ENCODE results near the gene TXNRD1. TPM values are rescaled to one million over a fixed set of nuclear protein-coding genes. Genes with fewer than 3 reads are reported as not detected.

The TXNRD1 gene
- total and polyA plus RNA-seq, 2 of the 8 experiments (the other 6 are each of a cell fraction or from before 2014, with no cell fraction given), result 56.8 to 127 TPM

GRCh38 chr12:104180374-104180773, 35.2 kb upstream of the TXNRD1 start:
- ChIA-PET POLR2A (ENCODE audit: partially characterized antibody) (no interaction called here), CTCF (ENCODE audit: partially characterized antibody) (no interaction called here)
- DNase-seq (ENCODE audit: low read depth in 1 of 2, low spot score in 2 of 2) (no peak), FAIRE-seq (no peak)
- Histone ChIP-seq H4K8ac (ENCODE audit: extremely low read depth, insufficient read depth, low read length) (no peak overlapping the region), H3K9me3 (ENCODE audit: insufficient read depth in 2 of 2, low read depth in 1 of 2, low read length in 1 of 2) (no peaks in the 10 kb centered on the region), H4K5ac (ENCODE audit: insufficient read length, low read depth, low read length) (no peak overlapping the region), H4K91ac (replicated peaks; ENCODE audit: insufficient read length, low read length) (no peak overlapping the region), H3K27me3 (replicated peaks in 1 of 4; ENCODE audit: control insufficient read depth in 3 of 4, extremely low read depth in 1 of 4, insufficient read depth in 3 of 4, low read length in 3 of 4) (0 out of 7 replicates have a peak, but pooled peaks cover 0 to under 1% (median 0%) of the 10 kb centered on the region in 4 experiments), H3K23ac (ENCODE audit: insufficient read length) (no peak overlapping the region), H2BK12ac (ENCODE audit: low read depth, low read length) (no peak overlapping the region), H3K4ac (replicated peaks; ENCODE audit: insufficient read length, low read depth, low read length) (no peak overlapping the region), H2AK5ac (ENCODE audit: low read depth, low read length) (no peak overlapping the region), H4K20me1 (replicated peaks in 1 of 2; ENCODE audit: control insufficient read depth in 1 of 2, insufficient read depth in 2 of 2, low read length in 2 of 2) (no peaks in the 10 kb centered on the region), H3K79me1 (ENCODE audit: low read depth, low read length) (no peaks in the 10 kb centered on the region), H2BK5ac (ENCODE audit: low read depth, low read length) (no peak overlapping the region), H3K14ac (ENCODE audit: insufficient read length) (no peak overlapping the region), H3K4me3 (ENCODE audit: extremely low read depth in 1 of 4, insufficient read depth in 2 of 4, low read depth in 3 of 4, low read length in 4 of 4) (no peak overlapping the region), H3K18ac (ENCODE audit: extremely low read depth, low read length) (no peak overlapping the region), H3K4me2 (ENCODE audit: insufficient read depth in 1 of 2, low read depth in 2 of 2, low read length in 2 of 2) (no peak overlapping the region), H3K23me2 (ENCODE audit: low read depth, low read length) (no peaks in the 10 kb centered on the region), H2AFZ (ENCODE audit: low read length) (no peak overlapping the region; the same call in 1 of the 2 replicates), H2BK120ac (replicated peaks; ENCODE audit: low read depth, low read length) (no peak overlapping the region), H3K9ac (replicated peaks in 1 of 4; ENCODE audit: extremely low read depth in 1 of 4, low read depth in 3 of 4, low read length in 3 of 4) (no peak overlapping the region), H2BK15ac (ENCODE audit: low read length) (no peak overlapping the region), H3K56ac (replicated peaks; ENCODE audit: insufficient read length, low read depth, low read length) (no peak overlapping the region), H3K4me1 (replicated peaks in 1 of 4; ENCODE audit: control insufficient read depth in 3 of 4, insufficient read depth in 4 of 4, low read length in 3 of 4) (no peaks in the 10 kb centered on the region), H3K36me3 (ENCODE audit: control insufficient read depth in 2 of 4, insufficient read depth in 4 of 4, low read length in 3 of 4) (no peaks in the 10 kb centered on the region), H3K79me2 (ENCODE audit: control insufficient read depth in 1 of 2, insufficient read depth in 2 of 2, low read length in 2 of 2) (no peaks in the 10 kb centered on the region), H2BK20ac (ENCODE audit: low read length) (no peak overlapping the region), H3K27ac (ENCODE audit: low read depth, low read length) (no peak overlapping the region)
- WGBS, 2 experiments (ENCODE audit: extremely low coverage in 1 of 2, insufficient coverage in 1 of 2, insufficient read length in 1 of 2, insufficient replicate concordance in 2 of 2, low coverage in 1 of 2, low lambda C conversion rate in 2 of 2, missing lambda C conversion rate in 1 of 2), result 88% methylated on average over 5 of the region's 5 CpGs; no CpG with 5 or more reads in 1 of the 2 experiments
- TF ChIP-seq BCL11A (IDR thresholded peaks at IDR 0.05; ENCODE audit: low read depth in 2 of 2, low read length in 2 of 2) (no peak), MAX (IDR thresholded peaks at IDR 0.05) (no peak), JUN (IDR thresholded peaks at IDR 0.05; ENCODE audit: low read depth, low read length) (no peak), POU5F1 (IDR thresholded peaks at IDR 0.05; ENCODE audit: low read depth, low read length) (no peak), TAF1 (IDR thresholded peaks at IDR 0.05; ENCODE audit: low read depth, low read length) (no peak), SAP30 (IDR thresholded peaks at IDR 0.05; ENCODE audit: insufficient read depth, insufficient replicate concordance, low read length) (no peak), EZH2 (IDR thresholded peaks at IDR 0.05; ENCODE audit: low read depth, low read length, severe bottlenecking) (no peak), KDM1A (IDR thresholded peaks at IDR 0.05; ENCODE audit: borderline replicate concordance, low read length) (no peak), ATF3 (IDR thresholded peaks at IDR 0.05; ENCODE audit: insufficient read depth, low read depth, low read length) (no peak)

Measured in H1 (cell line).